CD4-positive, alpha-beta memory T cell (primary cell): ENCODE data around the gene SMAGP. TPM values are rescaled to one million over a fixed set of nuclear protein-coding genes. Genes with fewer than 3 reads are reported as not detected.
"Not testable (repeated sequence)": the region's sequence is repeated elsewhere in the genome, so short reads cannot be mapped to it uniquely, and the experiment has no call there.

Source experiments
- CTCF ChIA-PET: fragments of 350-600 bp; sonication (Branson Sonifier 250); formaldehyde crosslinking; loops from one replicate; lab custom pipeline; 2021; ENCODE audit warnings: inconsistent platforms; ENCODE audit not compliant: partially characterized antibody; lab: Charles Lee
- POLR2A ChIA-PET: fragments of 350-600 bp; sonication (Branson Sonifier 250); formaldehyde crosslinking; loops from one replicate; lab custom pipeline; 2021; ENCODE audit not compliant: partially characterized antibody; lab: Charles Lee
- DNase-seq, 5 donors: peaks; one replicate each; pipeline versions ENCODE4 v3.0.0 to v3.0.0-alpha.2; 2020 to 2022; ENCODE audit warnings: mixed read lengths in 1 of 5
- H3K27ac ChIP-seq: one replicate; pipeline ENCODE4 v1.7.0; 2013; ENCODE audit warnings: low read depth, low read length
- H3K27me3 ChIP-seq: 2 replicates; pipeline ENCODE4 v1.7.0; 2013; ENCODE audit warnings: mild to moderate bottlenecking, low read length, moderate library complexity; ENCODE audit not compliant: insufficient read depth
- H3K36me3 ChIP-seq: 2 replicates; pipeline ENCODE4 v1.7.0; 2013; ENCODE audit warnings: mild to moderate bottlenecking, low read length, moderate library complexity; ENCODE audit not compliant: insufficient read depth
- H3K4me1 ChIP-seq: 2 replicates; pipeline ENCODE4 v1.7.0; 2013; ENCODE audit warnings: mild to moderate bottlenecking, low read length, moderate library complexity; ENCODE audit not compliant: insufficient read depth
- H3K4me3 ChIP-seq, 2 donors: one replicate each; pipeline ENCODE4 v1.7.0; 2013; ENCODE audit warnings: low read length in 2 of 2, mild to moderate bottlenecking in 1 of 2
- H3K9me3 ChIP-seq, 2 donors: one replicate each; pipeline ENCODE4 v1.7.0; 2013; ENCODE audit warnings: low read length in 2 of 2, control low read depth in 1 of 2; ENCODE audit not compliant: control insufficient read depth in 1 of 2
- H3K27ac Mint-ChIP-seq, 7 donors: one replicate each; pipeline ENCODE4 v1.8.0; 2020 to 2021; ENCODE audit warnings: mixed read lengths in 7 of 7, mild to moderate bottlenecking in 6 of 7, inconsistent platforms in 3 of 7, moderate library complexity in 3 of 7
- H3K27me3 Mint-ChIP-seq, 2 donors: one replicate each; pipeline ENCODE4 v1.8.0; 2020 to 2021; ENCODE audit warnings: mixed read lengths in 2 of 2
- H3K36me3 Mint-ChIP-seq, 2 donors: one replicate each; pipeline ENCODE4 v1.8.0; 2020 to 2021; ENCODE audit warnings: mixed read lengths in 2 of 2, inconsistent platforms in 1 of 2, mild to moderate bottlenecking in 1 of 2
- H3K4me1 Mint-ChIP-seq, 4 donors: one replicate each; pipeline ENCODE4 v1.8.0; 2020 to 2021; ENCODE audit warnings: mixed read lengths in 4 of 4, mild to moderate bottlenecking in 1 of 4
- H3K4me3 Mint-ChIP-seq, 8 donors: one replicate each; pipeline ENCODE4 v1.8.0; 2020 to 2021; ENCODE audit warnings: mixed read lengths in 8 of 8, mild to moderate bottlenecking in 7 of 8, moderate library complexity in 6 of 8, inconsistent platforms in 3 of 8
- H3K9me3 Mint-ChIP-seq, 8 donors: one replicate each; pipeline ENCODE4 v1.8.0; 2020 to 2021; ENCODE audit warnings: mixed read lengths in 8 of 8, mild to moderate bottlenecking in 5 of 8, inconsistent platforms in 3 of 8, moderate library complexity in 1 of 8
- intact Hi-C: fragments of 100-400 bp; cut with micrococcal nuclease; formaldehyde crosslinking; loops from one replicate; pipeline ENCODE4 v1.15.1; 2023
- polyA plus RNA-seq, 2 donors: library from polyadenylated mRNA; unstranded; fragments of 300-500 nt; fragmentation: Illumina TruSeq; gene quantifications; one replicate each; pipeline ENCODE4 v1.2.3, GENCODE V29; 2021
- total RNA-seq, 2 experiments: library from RNA; stranded (reverse); gene quantifications; one replicate each; pipeline ENCODE4 v1.2.3, GENCODE V29; 2021

Gene SMAGP
- total and polyA plus RNA-seq, 4 experiments from 2014 or later = 3.9 to 18.9 (median 8.0) TPM

DNA sequence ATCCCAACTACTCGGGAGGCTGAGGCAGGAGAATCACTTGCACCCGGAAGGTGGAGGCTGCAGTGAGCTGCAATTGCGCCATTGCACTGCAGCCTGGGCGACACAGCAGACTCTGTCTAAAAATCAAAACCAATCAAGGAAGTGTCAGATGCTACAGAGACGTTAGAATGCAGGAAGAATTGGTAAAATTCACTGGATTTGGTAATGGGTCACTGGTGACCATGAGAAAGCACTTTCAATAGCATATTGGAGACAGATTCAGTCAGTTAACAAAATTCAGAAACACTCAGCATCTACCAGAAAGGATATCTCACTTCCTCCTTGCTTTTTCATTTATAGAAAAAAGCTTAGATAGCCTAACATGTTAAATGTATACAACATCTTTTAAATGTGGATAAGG is 36.3 kb upstream of the SMAGP start:
- intact Hi-C loops = no loop called here
- H3K36me3 Mint-ChIP-seq = peaks cover 56 to 78% of the 10 kb centered on the region in 2 donors

DNA sequence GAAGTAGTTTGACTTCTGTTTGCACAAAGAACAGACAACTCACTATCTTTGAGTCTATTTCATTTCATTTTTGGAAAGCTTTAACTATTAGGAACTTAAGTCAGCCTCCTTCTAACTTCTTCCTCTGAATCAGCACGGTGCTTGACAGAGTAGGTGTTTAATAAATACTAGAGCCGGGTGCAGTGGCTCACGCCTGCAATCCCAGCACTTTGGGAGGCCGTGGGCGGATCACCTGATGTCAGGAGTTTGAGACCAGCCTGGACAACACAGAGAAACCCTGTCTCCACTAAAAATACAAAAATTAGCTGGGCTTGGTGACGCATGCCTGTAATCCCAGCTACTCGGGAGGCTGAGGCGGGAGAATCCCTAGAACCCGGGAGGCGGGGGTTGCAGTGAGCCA is 30.6 kb upstream of the SMAGP start:
- not testable (repeated sequence) for H3K4me1 ChIP-seq, H3K4me3 ChIP-seq, DNase-seq, H3K27ac ChIP-seq, H3K27me3 Mint-ChIP-seq, H3K9me3 ChIP-seq, H3K9me3 Mint-ChIP-seq, H3K27me3 ChIP-seq, H3K4me3 Mint-ChIP-seq
- H3K27ac Mint-ChIP-seq = peak overlapping the region in 4 of 7 donors; percentile 4 to 83 (median 24)
- ChIA-PET POLR2A (interaction anchor here (0.7 to 2.2 kb wide), 4 partner anchors 18 to 40 kb away, joined by 3 to 7 read pairs (median 3); partner anchors contain the start of genes BIN2 and SMAGP), CTCF (interaction anchor here (0.6 to 1.9 kb wide), 4 partner anchors 16 to 42 kb away, joined by 3 to 11 read pairs (median 4); no protein-coding TSS in a partner anchor)
- intact Hi-C loops = loop anchor here (2.0 kb wide), 1 partner anchor 22 kb away; no protein-coding TSS in a partner anchor
- peaks cover 45 to 71% of the 10 kb centered on the region in 2 donors for H3K36me3 Mint-ChIP-seq
- peaks cover 77% of the 10 kb centered on the region for H3K36me3 ChIP-seq
- peaks cover 14 to 27% (median 16%) of the 10 kb centered on the region in 4 donors for H3K4me1 Mint-ChIP-seq

More for the DNA sequence above, 36.3 kb upstream of the SMAGP start:
- no peak overlapping the region for H3K4me3 ChIP-seq
- no peaks in the 10 kb centered on the region for H3K27me3 Mint-ChIP-seq
- H3K27ac ChIP-seq = no peak overlapping the region
- peak overlapping the region in 2 of 8 donors; percentile 26 to 41 for H3K4me3 Mint-ChIP-seq
- peaks cover 42 to 74% (median 54%) of the 10 kb centered on the region in 4 donors for H3K4me1 Mint-ChIP-seq
- peak overlapping the region in 6 of 7 donors; percentile 15 to 80 (median 52) for H3K27ac Mint-ChIP-seq
- ChIA-PET CTCF (interaction anchor here (1.9 to 9.9 kb wide), 4 partner anchors 14 to 38 kb away, joined by 4 to 119 read pairs (median 7); no protein-coding TSS in a partner anchor), POLR2A (interaction anchor here (1.1 to 6.8 kb wide), 5 partner anchors 11 to 64 kb away, joined by 3 to 85 read pairs (median 3); partner anchors contain the start of gene BIN2)
- no peak for DNase-seq
- H3K36me3 ChIP-seq = peaks cover 59% of the 10 kb centered on the region
- no peaks in the 10 kb centered on the region for H3K27me3 ChIP-seq
- no peaks in the 10 kb centered on the region for H3K9me3 ChIP-seq
- H3K4me1 ChIP-seq = peaks cover 46% of the 10 kb centered on the region
- H3K9me3 Mint-ChIP-seq = no peaks in the 10 kb centered on the region

DNA sequence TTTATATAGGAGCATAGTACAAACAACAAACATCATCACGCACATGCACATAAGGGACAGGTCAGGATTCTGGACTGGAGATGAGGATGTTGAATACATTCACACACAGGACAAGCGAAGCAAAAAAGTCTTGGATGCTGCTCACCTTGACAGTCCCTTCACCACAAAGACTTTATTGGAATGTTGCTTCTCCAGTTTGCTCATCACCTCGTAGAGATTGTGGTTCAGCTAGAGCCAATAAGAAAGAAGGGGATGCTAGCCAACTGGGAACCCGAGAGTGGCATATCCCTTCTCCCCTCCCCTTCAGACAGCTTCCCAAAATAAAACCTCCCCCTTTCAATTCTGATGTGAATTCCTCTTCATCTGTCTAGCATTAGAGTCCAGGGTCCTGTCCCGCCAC is 25.4 kb upstream of the SMAGP start:
- Histone ChIP-seq H3K4me3 (no peak overlapping the region), H3K27ac (no peak overlapping the region), H3K4me1 (no peaks in the 10 kb centered on the region), H3K9me3 (no peaks in the 10 kb centered on the region), H3K27me3 (no peaks in the 10 kb centered on the region), H3K36me3 (peaks cover 59% of the 10 kb centered on the region)
- Mint-ChIP-seq H3K9me3 (no peaks in the 10 kb centered on the region), H3K27me3 (no peaks in the 10 kb centered on the region), H3K4me3 (no peak overlapping the region), H3K36me3 (peaks cover 37 to 69% of the 10 kb centered on the region in 2 donors), H3K27ac (peak overlapping the region in 2 of 7 donors; percentile 23 to 60), H3K4me1 (peaks cover 5 to 14% (median 9%) of the 10 kb centered on the region in 4 donors)
- ChIA-PET CTCF (interaction anchor here (7.0 kb wide), 1 partner anchor 45 kb away, joined by 37 read pairs; no protein-coding TSS in a partner anchor), POLR2A (no interaction called here)
- intact Hi-C loops = no loop called here
- no peak for DNase-seq

DNA sequence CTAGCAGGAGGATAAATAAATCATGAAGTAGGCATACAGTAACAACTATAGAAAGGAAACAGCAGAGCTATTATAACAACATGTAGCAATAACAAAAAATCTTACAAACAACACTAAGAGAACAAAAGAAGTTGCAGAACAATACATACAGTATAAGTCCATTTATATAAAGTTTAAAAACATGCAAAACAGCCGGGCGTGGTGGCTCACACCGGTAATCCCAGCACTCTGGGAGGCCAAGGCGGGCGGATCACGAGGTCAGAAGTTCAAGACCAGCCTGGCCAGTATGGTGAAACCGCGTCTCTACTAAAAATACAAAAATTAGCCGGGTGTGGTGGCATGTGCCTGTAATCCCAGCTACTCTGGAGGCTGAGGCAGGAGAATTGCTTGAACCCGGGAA is 23.9 kb upstream of the SMAGP start:
- H3K4me1 ChIP-seq, H3K9me3 ChIP-seq, H3K27me3 ChIP-seq, intact Hi-C loops, H3K9me3 Mint-ChIP-seq, H3K4me3 Mint-ChIP-seq, DNase-seq, H3K27me3 Mint-ChIP-seq, H3K27ac ChIP-seq, H3K4me3 ChIP-seq: not testable (repeated sequence)
- peaks cover 5 to 11% (median 8%) of the 10 kb centered on the region in 4 donors for H3K4me1 Mint-ChIP-seq
- H3K27ac Mint-ChIP-seq = peak overlapping the region in 5 of 7 donors; percentile 5 to 80 (median 33)
- CTCF ChIA-PET = interaction anchor here (1.4 to 7.0 kb wide), 2 partner anchors 25 to 47 kb away, joined by 4 to 37 read pairs; no protein-coding TSS in a partner anchor
- H3K36me3 ChIP-seq = peaks cover 52% of the 10 kb centered on the region
- peaks cover 38 to 70% of the 10 kb centered on the region in 2 donors for H3K36me3 Mint-ChIP-seq
- POLR2A ChIA-PET = interaction anchor here (1.0 to 1.8 kb wide), 2 partner anchors 30 to 47 kb away, joined by 5 read pairs; partner anchors contain the start of gene BIN2

DNA sequence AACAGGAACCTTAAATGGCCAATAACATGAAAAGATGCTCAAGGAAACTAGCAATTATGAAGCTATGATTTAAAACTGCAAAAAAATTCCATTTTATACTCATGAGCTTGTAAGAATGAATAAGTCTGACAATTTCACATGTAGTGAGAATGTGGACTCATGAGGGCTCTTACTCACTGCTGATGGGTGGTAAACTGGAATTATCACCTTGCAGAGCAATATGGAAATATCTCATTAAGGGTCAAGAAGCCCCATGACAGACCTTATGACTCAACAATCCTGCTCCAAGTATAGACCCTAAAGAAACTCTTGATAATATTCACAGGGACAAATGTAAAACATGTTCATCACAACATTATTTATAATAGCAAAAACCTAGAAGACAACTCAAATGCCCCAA is 23.5 kb upstream of the SMAGP start:
- H3K4me1 ChIP-seq = no peaks in the 10 kb centered on the region
- CTCF ChIA-PET = interaction anchor here (1.4 to 7.0 kb wide), 2 partner anchors 24 to 47 kb away, joined by 4 to 37 read pairs; no protein-coding TSS in a partner anchor
- H3K27me3 ChIP-seq = no peaks in the 10 kb centered on the region
- DNase-seq = no peak
- H3K9me3 ChIP-seq = no peaks in the 10 kb centered on the region
- Mint-ChIP-seq H3K4me1 (peaks cover 5 to 10% (median 8%) of the 10 kb centered on the region in 4 donors), H3K4me3 (no peak overlapping the region), H3K27ac (peak overlapping the region in 5 of 7 donors; percentile 2 to 80 (median 33)), H3K36me3 (peaks cover 39 to 70% of the 10 kb centered on the region in 2 donors), H3K27me3 (no peaks in the 10 kb centered on the region), H3K9me3 (no peaks in the 10 kb centered on the region)
- no peak overlapping the region for H3K27ac ChIP-seq
- POLR2A ChIA-PET = interaction anchor here (1.0 to 2.0 kb wide), 3 partner anchors 30 to 75 kb away, joined by 4 to 5 read pairs (median 5); partner anchors contain the start of gene BIN2
- H3K36me3 ChIP-seq = peaks cover 51% of the 10 kb centered on the region
- H3K4me3 ChIP-seq = no peak overlapping the region
- intact Hi-C loops = no loop called here

DNA sequence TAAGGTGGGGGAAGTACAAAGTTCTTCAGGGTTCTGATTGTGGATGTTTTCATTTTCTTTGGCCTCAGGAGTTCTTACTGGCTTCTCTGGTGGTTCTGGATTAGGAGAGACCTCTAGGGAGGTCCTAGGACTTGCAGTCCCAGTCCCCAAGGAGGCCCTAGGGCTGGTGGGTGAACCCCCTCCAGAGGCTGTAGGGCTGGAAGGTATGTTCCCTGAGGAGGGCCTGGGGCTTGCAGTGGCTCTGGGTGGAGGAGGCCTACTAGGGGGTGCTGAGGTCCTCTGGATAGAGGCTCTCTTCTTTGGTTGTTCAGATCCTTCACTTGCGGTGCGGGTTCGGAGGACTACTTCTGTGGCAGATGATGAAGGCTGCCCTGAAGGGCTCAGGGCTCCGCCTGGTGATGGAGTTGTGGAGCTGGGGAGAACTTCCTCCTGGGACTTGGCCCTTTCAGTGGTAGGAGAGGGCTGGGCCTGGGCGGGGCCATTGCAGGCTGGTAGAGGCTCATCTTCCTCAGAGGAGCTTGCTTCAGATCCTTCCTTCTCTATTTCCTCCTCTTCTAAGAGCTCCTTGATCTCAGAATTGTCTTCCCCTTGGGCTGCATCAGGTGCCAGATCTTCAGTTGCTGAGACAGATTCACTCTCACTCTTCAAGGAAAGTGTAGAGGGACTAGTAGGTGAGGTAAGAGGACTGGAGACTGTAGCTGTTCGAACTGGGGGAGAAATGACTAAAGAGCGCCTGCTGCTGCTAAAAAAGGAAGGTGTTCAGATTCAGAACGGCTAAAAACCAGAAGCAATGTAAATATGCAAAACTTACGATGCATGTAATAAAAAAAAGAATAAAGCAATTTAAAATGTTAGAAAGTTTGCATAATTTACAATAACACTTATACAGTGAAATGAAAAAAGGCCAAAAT is 21.6 kb upstream of the SMAGP start:
- H3K4me1 ChIP-seq, intact Hi-C loops, H3K4me3 ChIP-seq, H3K4me3 Mint-ChIP-seq, H3K9me3 Mint-ChIP-seq, H3K27me3 ChIP-seq, H3K27me3 Mint-ChIP-seq, DNase-seq, H3K4me1 Mint-ChIP-seq, H3K27ac ChIP-seq, H3K9me3 ChIP-seq: not testable (repeated sequence)
- ChIA-PET CTCF (interaction anchor here (2.0 to 7.0 kb wide), 2 partner anchors 22 to 49 kb away, joined by 5 to 37 read pairs; no protein-coding TSS in a partner anchor), POLR2A (interaction anchor here (1.4 to 2.0 kb wide), 4 partner anchors 14 to 73 kb away, joined by 3 to 6 read pairs (median 4); partner anchors contain the start of gene BIN2)
- Mint-ChIP-seq H3K27ac (peak overlapping the region in 6 of 7 donors; percentile 67 to 80 (median 76)), H3K36me3 (peaks cover 45 to 67% of the 10 kb centered on the region in 2 donors)
- H3K36me3 ChIP-seq = peaks cover 54% of the 10 kb centered on the region
